EL (cell line): ENCODE results near the gene ID3.

ENCODE experiments used
- DNase-seq: peaks from one replicate; pipeline ENCODE4 v3.0.0-alpha.2; 2016

ID3 gene

GRCh38 chr1:23524716-23525401, 34.4 kb downstream of the ID3 start:
- no peak for DNase-seq

GRCh38 chr1:23524163-23524562, 35.1 kb downstream of the ID3 start:
- DNase-seq, result no peak

DNA sequence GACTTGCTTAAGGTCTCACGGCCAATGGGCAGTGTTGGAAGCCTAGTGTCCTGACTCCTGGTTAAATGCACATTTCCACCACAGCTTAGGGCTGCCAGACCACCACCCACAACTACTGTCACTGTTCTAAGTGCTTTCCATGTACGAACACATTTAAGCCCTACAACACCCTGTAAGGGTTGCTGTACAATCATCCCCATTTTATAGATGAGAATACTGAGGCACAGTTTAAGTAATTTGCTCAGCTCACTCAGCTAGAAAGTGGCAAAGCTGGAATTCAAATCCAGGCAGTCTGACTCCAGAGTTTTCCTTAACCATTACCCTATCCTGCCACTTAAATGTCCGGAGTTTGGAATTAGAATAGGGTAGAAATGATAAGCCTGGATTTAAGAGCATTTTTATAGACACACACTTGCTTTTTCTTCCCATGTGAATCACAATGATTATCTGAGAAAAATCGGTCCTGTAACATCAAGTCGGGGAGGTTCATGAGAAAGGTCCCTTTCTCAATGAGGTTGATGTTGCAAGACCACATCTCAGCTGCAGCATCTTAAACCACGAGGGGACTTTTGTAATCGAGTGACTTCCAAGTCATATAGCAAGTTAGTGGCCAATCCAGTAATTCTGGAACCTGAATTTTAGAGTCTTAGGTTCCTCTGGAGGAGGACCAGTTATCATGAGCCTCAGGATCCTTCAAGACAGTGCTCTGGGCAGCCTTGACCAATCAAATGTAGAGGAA, 36.9 kb downstream of the ID3 start:
- DNase-seq, result no peak

- DNase-seq, result no peak
These were observed 37.7 kb downstream of the ID3 start for GRCh38 chr1:23521588-23521987.

DNA sequence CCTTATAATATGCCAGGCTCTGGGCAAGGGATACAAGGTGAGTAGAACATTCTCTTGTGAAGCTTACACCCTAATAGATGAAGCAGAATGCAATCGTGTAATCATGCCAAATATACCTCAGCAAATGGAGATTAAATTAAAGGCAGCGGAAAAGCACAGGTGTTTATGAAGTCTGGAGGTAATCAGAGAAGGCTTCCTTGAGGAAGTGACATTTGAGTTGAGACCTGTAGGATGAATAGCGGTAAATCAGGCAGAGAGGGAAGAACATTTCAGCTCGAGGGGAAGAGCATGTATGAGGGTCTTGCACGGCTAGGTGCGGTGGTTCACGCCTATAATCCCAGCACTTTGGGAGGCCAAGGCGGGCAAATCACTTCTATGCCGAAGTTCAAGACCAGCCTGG, 41.7 kb downstream of the ID3 start:
- no peak for DNase-seq

GRCh38 chr1:23515905-23516304, 43.4 kb downstream of the ID3 start:
- no peak for DNase-seq

GRCh38 chr1:23514111-23514679, 45.1 kb downstream of the ID3 start:
- DNase-seq, result no peak

GRCh38 chr1:23509896-23510295, 49.4 kb downstream of the ID3 start:
- no peak for DNase-seq
